Left lung (tissue), 10 donors: Measurements from ENCODE around the gene SLC43A3. TPM values are rescaled to one million over a fixed set of nuclear protein-coding genes. Genes with fewer than 3 reads are reported as not detected.

Experiments used
- ATAC-seq: fragments of 200-7000 bp; cut with Tn5 transposase; one replicate; pipeline ENCODE4 v1.9.1; 2020; ENCODE audit warnings: moderate library complexity
- DNase-seq, 4 donors: peaks; one replicate each; pipeline ENCODE4 v3.0.0-alpha.2; 2013 to 2020
- H3K27ac ChIP-seq, 2 donors: fragments of 200-600 bp; sonication (generic) in 1 of 2; one replicate each; pipeline versions ENCODE4 v1.5.0 to v1.8.0; 2020 to 2021
- H3K27me3 ChIP-seq, 2 donors: fragments of 200-600 bp; sonication (generic) in 1 of 2; one replicate each; pipeline versions ENCODE4 v1.5.0 to v1.8.0; 2020 to 2021
- H3K36me3 ChIP-seq, 2 donors: fragments of 200-600 bp; sonication (generic) in 1 of 2; one replicate each; pipeline versions ENCODE4 v1.5.0 to v1.8.0; 2020 to 2021
- H3K4me1 ChIP-seq, 2 donors: fragments of 200-600 bp; one replicate each; pipeline ENCODE4 v1.8.0; 2021
- H3K4me3 ChIP-seq, 2 donors: fragments of 200-600 bp; sonication (generic) in 1 of 2; one replicate each; pipeline versions ENCODE4 v1.5.0 to v1.8.0; 2020 to 2021; ENCODE audit warnings: mild to moderate bottlenecking in 1 of 2
- H3K9me3 ChIP-seq, 2 donors: fragments of 200-600 bp; sonication (generic) in 1 of 2; one replicate each; pipeline versions ENCODE4 v1.5.0 to v1.8.0; 2020 to 2021
- intact Hi-C, 2 donors: fragments of 100-400 bp; cut with DNase I; formaldehyde crosslinking; loops; one replicate each; pipeline versions ENCODE4 v1.11.2 to v1.14.2; 2022
- polyA plus RNA-seq, 6 donors: library from polyadenylated mRNA; unstranded; fragments of 120-200 nt; gene quantifications; one replicate each; pipeline ENCODE4 v1.2.1, GENCODE V29; 2013; ENCODE audit not compliant: insufficient read length in 6 of 6
- total RNA-seq, 2 donors: library from RNA; stranded (reverse); fragmentation: NEBNext Ultra II Directional; extraction: Animal tissue kit (Norgen Biotek cat#: 25700); gene quantifications; one replicate each; pipeline ENCODE4 v1.2.1, GENCODE V29; 2021
- TF ChIP-seq, protein P1 (sequence below), 2 donors: fragments of 200-600 bp; sonication (generic) in 1 of 2; IDR thresholded peaks; one replicate each; pipeline versions ENCODE4 v1.5.0 to v1.8.0; 2021; ENCODE audit warnings: antibody characterized with exemption in 2 of 2
- donor health status: DM: no; HTN: yes; CAD: no.
- donor health status: DM: no; HTN: no; CAD: no.

The SLC43A3 gene
- total and polyA plus RNA-seq, 8 donors: 35.0 to 185 (median 40.8) TPM

DNA sequence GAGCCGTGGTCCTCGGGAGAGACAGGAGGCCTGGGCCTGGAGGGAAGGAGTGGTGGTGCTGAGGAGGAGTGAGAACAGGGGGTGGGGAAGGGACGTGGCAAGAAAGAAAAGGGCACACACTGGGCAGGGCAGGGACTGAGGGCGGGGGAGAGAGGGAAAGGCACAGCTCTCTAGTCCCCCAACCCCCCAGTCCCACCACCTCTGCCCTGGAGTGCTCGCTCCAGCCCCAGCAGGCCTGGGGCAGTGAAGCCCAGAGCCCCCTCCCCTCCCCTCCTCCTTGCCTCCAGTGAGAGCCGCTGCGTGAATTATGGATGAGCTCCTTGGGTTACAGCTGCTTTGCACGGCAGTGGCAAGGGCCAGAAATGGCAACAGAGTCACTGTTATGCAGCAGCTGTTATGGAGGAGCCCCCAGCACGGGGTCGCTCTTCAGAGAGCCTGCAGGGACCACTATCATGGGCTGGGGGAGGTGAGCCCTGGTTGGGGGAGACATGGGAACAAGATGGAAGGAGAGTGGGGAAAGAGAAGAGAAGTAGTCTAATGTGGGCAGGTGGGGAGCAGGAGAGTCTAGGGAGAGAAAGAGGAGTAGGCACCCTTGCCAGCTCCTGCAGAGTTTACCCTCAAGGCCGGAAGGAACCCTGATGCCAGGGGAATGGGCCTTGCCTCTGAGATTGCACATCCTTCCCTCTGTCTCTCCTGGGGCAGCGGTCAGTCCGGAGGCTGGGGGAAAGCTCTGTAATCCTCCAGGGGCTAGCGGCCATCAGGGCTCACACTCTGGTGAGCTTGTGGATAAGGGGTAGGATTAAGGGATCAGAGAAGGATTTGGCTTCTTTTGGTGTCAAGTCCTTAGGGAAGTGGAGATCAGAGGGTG lies 37.0 kb upstream of the SLC43A3 start:
- Histone ChIP-seq H3K27ac (no peak overlapping the region), H3K36me3 (no peaks in the 10 kb centered on the region), H3K4me1 (peaks cover 12 to 22% of the 10 kb centered on the region in 2 donors), H3K9me3 (no peaks in the 10 kb centered on the region), H3K4me3 (no peak overlapping the region), H3K27me3 (peaks cover 11 to 35% of the 10 kb centered on the region in 2 donors)
- intact Hi-C loops: no loop called here
- DNase-seq (no peak), ATAC-seq (no peak)
- TF ChIP-seq, protein P1, sequence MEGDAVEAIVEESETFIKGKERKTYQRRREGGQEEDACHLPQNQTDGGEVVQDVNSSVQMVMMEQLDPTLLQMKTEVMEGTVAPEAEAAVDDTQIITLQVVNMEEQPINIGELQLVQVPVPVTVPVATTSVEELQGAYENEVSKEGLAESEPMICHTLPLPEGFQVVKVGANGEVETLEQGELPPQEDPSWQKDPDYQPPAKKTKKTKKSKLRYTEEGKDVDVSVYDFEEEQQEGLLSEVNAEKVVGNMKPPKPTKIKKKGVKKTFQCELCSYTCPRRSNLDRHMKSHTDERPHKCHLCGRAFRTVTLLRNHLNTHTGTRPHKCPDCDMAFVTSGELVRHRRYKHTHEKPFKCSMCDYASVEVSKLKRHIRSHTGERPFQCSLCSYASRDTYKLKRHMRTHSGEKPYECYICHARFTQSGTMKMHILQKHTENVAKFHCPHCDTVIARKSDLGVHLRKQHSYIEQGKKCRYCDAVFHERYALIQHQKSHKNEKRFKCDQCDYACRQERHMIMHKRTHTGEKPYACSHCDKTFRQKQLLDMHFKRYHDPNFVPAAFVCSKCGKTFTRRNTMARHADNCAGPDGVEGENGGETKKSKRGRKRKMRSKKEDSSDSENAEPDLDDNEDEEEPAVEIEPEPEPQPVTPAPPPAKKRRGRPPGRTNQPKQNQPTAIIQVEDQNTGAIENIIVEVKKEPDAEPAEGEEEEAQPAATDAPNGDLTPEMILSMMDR (IDR thresholded peaks at IDR 0.05): no peak

DNA sequence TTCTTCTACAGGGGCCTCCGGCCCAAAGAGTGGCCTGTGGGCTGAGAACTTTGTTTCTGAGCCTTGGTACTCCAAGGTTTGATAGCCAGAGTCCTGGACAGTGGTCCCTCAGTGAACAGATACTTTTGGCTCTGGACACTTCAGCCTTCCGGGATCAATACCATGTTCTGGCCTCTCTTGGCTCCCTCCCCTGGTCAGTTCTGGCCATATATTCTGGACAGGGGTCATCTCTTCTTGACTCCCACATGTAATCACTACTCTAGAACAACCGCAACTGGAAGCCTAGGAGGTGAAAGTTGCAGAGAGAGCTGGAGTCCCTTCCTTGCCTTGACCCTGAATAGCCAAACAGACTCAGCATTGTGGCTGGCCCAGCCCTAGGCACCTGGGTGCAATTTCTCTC lies 35.7 kb upstream of the SLC43A3 start:
- H3K9me3 ChIP-seq: no peaks in the 10 kb centered on the region
- TF ChIP-seq, protein P1 (IDR thresholded peaks at IDR 0.05): no peak
- H3K27me3 ChIP-seq: peaks cover 11 to 49% of the 10 kb centered on the region in 2 donors
- DNase-seq (no peak), ATAC-seq (no peak)
- H3K36me3 ChIP-seq: no peaks in the 10 kb centered on the region
- no peak overlapping the region for H3K27ac ChIP-seq
- peaks cover 21 to 35% of the 10 kb centered on the region in 2 donors for H3K4me1 ChIP-seq
- intact Hi-C loops: no loop called here
- no peak overlapping the region for H3K4me3 ChIP-seq

DNA sequence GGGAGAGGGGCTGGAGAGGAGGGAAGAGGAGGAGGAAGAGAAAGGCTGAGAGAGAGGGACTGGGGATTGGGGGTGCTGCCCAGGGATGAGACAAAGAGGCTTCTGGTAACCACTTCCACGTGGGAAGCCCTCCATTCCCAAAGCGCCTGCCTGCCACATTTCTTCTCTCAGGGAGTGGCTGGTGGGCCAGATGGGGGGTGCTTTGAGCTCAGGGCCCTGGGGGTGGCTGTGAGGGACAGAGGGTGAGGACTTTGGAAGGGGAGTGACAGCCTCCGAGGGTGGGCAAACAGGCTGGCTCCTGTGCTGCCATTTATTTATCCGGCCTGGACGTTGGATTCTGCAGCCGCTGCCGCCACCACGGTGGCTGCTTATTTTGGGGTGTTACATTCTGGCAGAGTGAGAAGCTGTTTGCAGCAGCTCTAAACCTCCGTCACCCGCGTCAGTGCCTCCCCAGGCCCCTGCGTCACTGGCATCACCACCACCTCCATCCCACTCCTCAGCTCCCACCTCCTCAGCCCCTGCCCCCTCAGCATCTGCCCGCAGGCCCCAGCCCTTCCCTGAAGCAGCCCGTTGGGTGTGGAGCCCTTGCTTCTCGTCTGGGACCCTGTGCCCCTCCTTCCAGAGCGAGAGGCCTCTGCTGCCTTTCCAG lies 35.0 kb upstream of the SLC43A3 start:
- TF ChIP-seq, protein P1 (IDR thresholded peaks at IDR 0.05): no peak
- no peak overlapping the region for H3K27ac ChIP-seq
- H3K36me3 ChIP-seq: no peaks in the 10 kb centered on the region
- ATAC-seq: no peak
- peaks cover 11 to 54% of the 10 kb centered on the region in 2 donors for H3K27me3 ChIP-seq
- H3K4me3 ChIP-seq: no peak overlapping the region
- H3K4me1 ChIP-seq: peaks cover 25 to 42% of the 10 kb centered on the region in 2 donors
- intact Hi-C loops: no loop called here
- no peak for DNase-seq
- no peaks in the 10 kb centered on the region for H3K9me3 ChIP-seq

DNA sequence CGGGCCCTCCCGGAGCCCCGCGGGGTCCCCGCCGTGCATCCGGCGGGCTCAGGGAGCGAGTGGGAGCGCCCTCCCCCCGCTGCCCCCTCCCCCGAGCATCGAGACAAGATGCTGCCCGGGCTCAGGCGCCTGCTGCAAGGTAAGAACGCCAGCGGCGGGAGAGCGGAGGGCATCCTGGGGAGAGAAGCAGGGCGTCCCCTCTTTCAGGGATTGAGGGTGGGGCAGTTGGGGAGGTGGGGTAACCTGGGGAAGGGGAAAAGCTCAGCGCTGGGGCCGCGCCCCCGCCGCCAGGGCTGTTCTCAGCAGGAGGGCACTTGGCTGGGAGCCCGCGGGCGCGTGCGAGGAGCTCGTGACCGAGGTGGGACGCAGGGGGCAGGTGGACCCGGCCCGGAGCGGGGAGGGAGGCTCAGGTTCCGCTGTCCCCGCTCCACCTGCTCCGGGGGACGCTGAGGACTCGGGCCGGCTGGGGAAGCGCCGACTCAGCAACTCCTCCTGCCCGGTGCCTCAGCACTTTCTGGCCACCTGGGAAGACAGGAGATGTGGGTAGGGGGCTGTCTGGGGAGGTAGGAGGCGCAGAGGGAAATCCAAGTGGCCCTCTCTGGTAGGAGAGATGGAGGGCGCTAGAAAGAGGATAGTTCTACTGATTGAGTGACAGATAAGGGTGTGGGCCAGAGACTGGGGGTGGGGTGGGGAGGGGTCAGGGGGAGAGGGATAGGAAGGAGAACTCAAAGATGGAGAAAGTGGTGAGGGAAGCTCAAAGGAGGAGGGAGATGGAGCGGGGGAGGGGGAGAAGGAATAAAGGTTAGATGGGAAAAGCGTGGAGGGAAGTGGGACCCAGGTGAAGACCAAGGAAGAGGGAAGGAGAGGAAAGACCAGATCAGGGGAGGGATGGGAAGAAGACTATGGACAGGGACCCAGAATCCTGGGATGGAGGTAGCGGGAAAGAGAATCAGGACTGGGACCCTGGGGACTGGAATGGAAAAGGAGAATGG lies 34.1 kb upstream of the SLC43A3 start:
- Histone ChIP-seq H3K4me3 (peak overlapping the region; percentile 29 to 47), H3K36me3 (no peaks in the 10 kb centered on the region), H3K27ac (no peak overlapping the region), H3K27me3 (peaks cover 11 to 57% of the 10 kb centered on the region in 2 donors), H3K4me1 (peaks cover 25 to 44% of the 10 kb centered on the region in 2 donors), H3K9me3 (no peaks in the 10 kb centered on the region)
- DNase-seq (peak in 1 of 4 donors; percentile 84), ATAC-seq (no peak)
- intact Hi-C loops: no loop called here
- TF ChIP-seq, protein P1 (IDR thresholded peaks at IDR 0.05): no peak
